B cell (primary cell): ENCODE results near the gene TYROBP.

ENCODE experiments used
- EZH2 ChIP-seq: IDR thresholded peaks from 2 replicates; pipeline ENCODE4 v1.6.1; 2012; ENCODE audit warnings: borderline replicate concordance, low read depth, mild to moderate bottlenecking, moderate library complexity, low read length; ENCODE audit not compliant: insufficient read depth, poor library complexity, severe bottlenecking
- TF ChIP-seq, protein P1 (sequence below): fragments of 200-600 bp; IDR thresholded peaks from one replicate; pipeline ENCODE4 v1.8.0; 2022; ENCODE audit warnings: antibody characterized with exemption, mild to moderate bottlenecking

DNA sequence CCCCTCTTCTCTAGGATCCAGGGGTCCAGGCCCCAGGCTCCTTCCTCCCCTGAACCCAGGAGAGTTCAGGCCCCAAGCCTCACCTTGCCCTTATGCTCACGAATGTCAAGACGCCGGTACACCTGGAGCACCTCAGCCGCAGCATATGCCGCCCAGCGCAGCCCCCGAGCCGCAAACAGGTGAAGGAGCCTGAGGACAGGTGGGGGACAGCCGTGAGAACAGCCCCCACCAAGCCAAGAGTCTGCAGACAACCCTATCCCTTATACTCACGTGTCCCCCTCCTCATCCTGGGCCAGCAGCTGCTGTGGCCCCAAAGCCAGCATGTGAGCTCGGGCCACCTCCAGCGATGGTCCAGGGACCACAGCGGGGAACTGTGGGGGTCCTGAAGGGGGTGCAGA is 11.5 kb downstream of the TYROBP start:
- TF ChIP-seq, protein P1, sequence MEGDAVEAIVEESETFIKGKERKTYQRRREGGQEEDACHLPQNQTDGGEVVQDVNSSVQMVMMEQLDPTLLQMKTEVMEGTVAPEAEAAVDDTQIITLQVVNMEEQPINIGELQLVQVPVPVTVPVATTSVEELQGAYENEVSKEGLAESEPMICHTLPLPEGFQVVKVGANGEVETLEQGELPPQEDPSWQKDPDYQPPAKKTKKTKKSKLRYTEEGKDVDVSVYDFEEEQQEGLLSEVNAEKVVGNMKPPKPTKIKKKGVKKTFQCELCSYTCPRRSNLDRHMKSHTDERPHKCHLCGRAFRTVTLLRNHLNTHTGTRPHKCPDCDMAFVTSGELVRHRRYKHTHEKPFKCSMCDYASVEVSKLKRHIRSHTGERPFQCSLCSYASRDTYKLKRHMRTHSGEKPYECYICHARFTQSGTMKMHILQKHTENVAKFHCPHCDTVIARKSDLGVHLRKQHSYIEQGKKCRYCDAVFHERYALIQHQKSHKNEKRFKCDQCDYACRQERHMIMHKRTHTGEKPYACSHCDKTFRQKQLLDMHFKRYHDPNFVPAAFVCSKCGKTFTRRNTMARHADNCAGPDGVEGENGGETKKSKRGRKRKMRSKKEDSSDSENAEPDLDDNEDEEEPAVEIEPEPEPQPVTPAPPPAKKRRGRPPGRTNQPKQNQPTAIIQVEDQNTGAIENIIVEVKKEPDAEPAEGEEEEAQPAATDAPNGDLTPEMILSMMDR: no peak
- TF ChIP-seq EZH2: no peak
